Measurements from ENCODE around the gene KRT14.

- TF ChIP-seq POLR2A (IDR thresholded peaks at IDR 0.05) = no peak
- no peak for TF ChIP-seq CTCF (IDR thresholded peaks at IDR 0.05)
- no peak for TF ChIP-seq POLR2AphosphoS5 (IDR thresholded peaks at IDR 0.05)
- no peak for TF ChIP-seq EP300 (IDR thresholded peaks at IDR 0.05)
These were observed 19.4 kb downstream of the KRT14 start for GRCh38 chr17:41567317-41567716.

All from suprapubic skin (tissue), 4 donors.